GM21381 (cell line): ENCODE data around the gene PHACTR3.
"Not testable (repeated sequence)": the region's sequence is repeated elsewhere in the genome, so short reads cannot be mapped to it uniquely, and the experiment has no call there.

Source experiments
- ATAC-seq: cut with Tn5 transposase; IDR thresholded peaks from one replicate; pipeline ENCODE4 v1.9.1; 2021; ENCODE audit warnings: mild to moderate bottlenecking, moderate library complexity; ENCODE audit not compliant: unreplicated experiment

The PHACTR3 gene

GRCh38 chr20:59618585-59618984, 14.2 kb downstream of the PHACTR3 start:
- not testable (repeated sequence) for ATAC-seq

GRCh38 chr20:59620860-59621505, 16.6 kb downstream of the PHACTR3 start:
- ATAC-seq: no peak

GRCh38 chr20:59622496-59622895, 18.2 kb downstream of the PHACTR3 start:
- no peak for ATAC-seq

- no peak for ATAC-seq
Measured at GRCh38 chr20:59623133-59623532, 18.8 kb downstream of the PHACTR3 start.

- ATAC-seq: no peak
Measured at GRCh38 chr20:59623583-59623982, 19.2 kb downstream of the PHACTR3 start.

- ATAC-seq: no peak
Measured at GRCh38 chr20:59624401-59624800, 20.1 kb downstream of the PHACTR3 start.

GRCh38 chr20:59625214-59625922, 21.0 kb downstream of the PHACTR3 start:
- ATAC-seq: no peak

- no peak for ATAC-seq
Measured at GRCh38 chr20:59627298-59627697, 23.0 kb downstream of the PHACTR3 start.

- no peak for ATAC-seq
Measured at GRCh38 chr20:59628171-59628570, 23.8 kb downstream of the PHACTR3 start.

- ATAC-seq: no peak
Measured at GRCh38 chr20:59629141-59630045, 25.1 kb downstream of the PHACTR3 start.

- no peak for ATAC-seq
Measured at GRCh38 chr20:59630526-59630925, 26.2 kb downstream of the PHACTR3 start.

GRCh38 chr20:59631751-59632540, 27.6 kb downstream of the PHACTR3 start:
- no peak for ATAC-seq

GRCh38 chr20:59632541-59633113, 28.3 kb downstream of the PHACTR3 start:
- ATAC-seq: no peak

GRCh38 chr20:59633656-59634251, 29.4 kb downstream of the PHACTR3 start:
- no peak for ATAC-seq

GRCh38 chr20:59634435-59635005, 30.2 kb downstream of the PHACTR3 start:
- no peak for ATAC-seq

- no peak for ATAC-seq
Measured at GRCh38 chr20:59636766-59637370, 32.5 kb downstream of the PHACTR3 start.

- ATAC-seq: no peak
Measured at GRCh38 chr20:59640267-59640666, 35.9 kb downstream of the PHACTR3 start.

GRCh38 chr20:59643615-59644061, 39.3 kb downstream of the PHACTR3 start:
- no peak for ATAC-seq

GRCh38 chr20:59644371-59644939, 40.1 kb downstream of the PHACTR3 start:
- ATAC-seq: no peak
